ENCODE results near the gene SPOP. TPM values are rescaled to one million over a fixed set of nuclear protein-coding genes. Genes with fewer than 3 reads are reported as not detected.
A peak's percentile ranks its signal among the peaks of the same experiment; 100 is the strongest.

The SPOP gene
- total RNA-seq, 1 experiment from 2014 or later, result 52.3 TPM

GRCh38 chr17:49588726-49589576, 88.9 kb downstream of the SPOP start:
- Mint-ChIP-seq H3K27me3 (ENCODE audit: insufficient read depth, unreplicated experiment) (no peaks in the 10 kb centered on the region), H3K36me3 (ENCODE audit: insufficient read depth, unreplicated experiment) (peaks cover 19% of the 10 kb centered on the region), H3K9me3 (ENCODE audit: unreplicated experiment) (no peaks in the 10 kb centered on the region), H3K4me3 (ENCODE audit: unreplicated experiment) (no peak overlapping the region), H3K27ac (ENCODE audit: low read depth, unreplicated experiment) (peak overlapping the region; percentile 20), H3K4me1 (ENCODE audit: insufficient read depth, unreplicated experiment) (peaks cover 7% of the 10 kb centered on the region)
- POLR2A ChIA-PET, result no interaction called here
- BruUV-seq (replicated peaks), result no TSS peak
- CTCF ChIA-PET, result interaction anchor here (1.0 kb wide), 1 partner anchor 10 kb away, joined by 3 read pairs; no protein-coding TSS in a partner anchor
- no peak for TF ChIP-seq CTCF (IDR thresholded peaks at IDR 0.05; ENCODE audit: unreplicated experiment)
- intact Hi-C loops (cut with micrococcal nuclease), result no loop called here
- DNase-seq (ENCODE audit: unreplicated experiment), result peak; percentile 53

DNA sequence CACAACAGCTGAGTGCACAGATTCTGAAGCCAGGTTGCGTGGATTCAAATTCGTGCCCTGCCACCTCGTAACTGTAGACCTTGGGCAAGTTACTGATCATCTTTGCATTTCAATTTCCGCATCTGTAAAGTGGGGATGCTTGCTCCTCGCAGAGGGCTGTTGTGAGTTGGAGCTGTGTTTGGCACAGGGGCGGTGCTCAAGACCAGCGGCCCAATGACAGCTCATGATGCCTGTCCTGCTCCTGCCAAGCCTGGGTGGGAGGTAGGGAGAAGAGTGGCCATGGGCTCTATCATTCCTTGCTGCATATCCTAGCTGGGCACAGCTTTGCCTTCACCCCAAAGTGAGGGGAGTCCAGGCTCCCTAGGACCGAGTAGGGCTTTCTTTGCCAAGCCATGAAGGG, 89.6 kb downstream of the SPOP start:
- intact Hi-C loops (cut with micrococcal nuclease), result no loop called here
- H3K27me3 Mint-ChIP-seq (ENCODE audit: insufficient read depth, unreplicated experiment), result no peaks in the 10 kb centered on the region
- H3K9me3 Mint-ChIP-seq (ENCODE audit: unreplicated experiment), result no peaks in the 10 kb centered on the region
- TF ChIP-seq CTCF (IDR thresholded peaks at IDR 0.05; ENCODE audit: unreplicated experiment), result no peak
- POLR2A ChIA-PET, result no interaction called here
- CTCF ChIA-PET, result no interaction called here
- peaks cover 19% of the 10 kb centered on the region for H3K36me3 Mint-ChIP-seq (ENCODE audit: insufficient read depth, unreplicated experiment)
- H3K4me3 Mint-ChIP-seq (ENCODE audit: unreplicated experiment), result no peak overlapping the region
- H3K27ac Mint-ChIP-seq (ENCODE audit: low read depth, unreplicated experiment), result no peak overlapping the region
- H3K4me1 Mint-ChIP-seq (ENCODE audit: insufficient read depth, unreplicated experiment), result peaks cover 7% of the 10 kb centered on the region
- no peak for DNase-seq (ENCODE audit: unreplicated experiment)
- BruUV-seq (replicated peaks), result no TSS peak

DNA sequence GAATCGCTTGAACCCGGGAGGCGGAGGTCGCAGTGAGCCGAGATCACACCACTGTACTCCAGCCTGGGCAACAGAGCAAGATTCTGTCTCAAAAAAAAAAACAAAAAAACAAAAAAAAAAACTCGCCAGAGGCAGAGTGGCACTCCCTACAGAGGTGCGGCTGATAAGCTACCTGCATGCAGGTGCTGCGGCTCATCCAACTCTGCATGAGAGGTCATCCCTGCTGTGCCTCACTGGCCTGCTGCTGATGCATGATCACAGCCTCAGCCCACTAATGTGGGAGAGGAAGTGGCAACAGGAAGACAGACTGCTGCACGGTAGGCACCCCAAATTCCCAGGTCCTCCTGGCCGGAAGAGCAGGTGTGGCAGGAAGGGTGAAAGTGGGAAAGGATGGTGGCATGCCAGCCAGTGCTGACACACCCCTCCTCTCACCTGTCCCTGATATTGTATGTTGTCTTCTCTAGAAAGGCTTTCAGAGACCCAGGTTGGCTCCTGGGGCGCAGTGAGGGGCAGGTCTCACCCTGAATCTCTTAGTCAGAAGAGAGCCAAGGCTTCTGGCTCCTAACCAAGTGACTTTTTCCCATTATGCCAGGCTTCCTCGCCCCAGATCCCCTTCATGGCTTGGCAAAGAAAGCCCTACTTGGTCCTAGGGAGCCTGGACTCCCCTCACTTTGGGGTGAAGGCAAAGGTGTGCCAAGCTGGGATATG, 90.4 kb downstream of the SPOP start:
- Mint-ChIP-seq H3K4me1 (ENCODE audit: insufficient read depth, unreplicated experiment) (peaks cover 12% of the 10 kb centered on the region), H3K4me3 (ENCODE audit: unreplicated experiment) (no peak overlapping the region), H3K36me3 (ENCODE audit: insufficient read depth, unreplicated experiment) (peaks cover 19% of the 10 kb centered on the region), H3K27me3 (ENCODE audit: insufficient read depth, unreplicated experiment) (no peaks in the 10 kb centered on the region), H3K27ac (ENCODE audit: low read depth, unreplicated experiment) (no peak overlapping the region), H3K9me3 (ENCODE audit: unreplicated experiment) (no peaks in the 10 kb centered on the region)
- no peak for TF ChIP-seq CTCF (IDR thresholded peaks at IDR 0.05; ENCODE audit: unreplicated experiment)
- ChIA-PET POLR2A (no interaction called here), CTCF (interaction anchor here (0.6 to 0.7 kb wide), 2 partner anchors 11 to 32 kb away, joined by 3 read pairs; no protein-coding TSS in a partner anchor)
- intact Hi-C loops (cut with micrococcal nuclease), result no loop called here
- BruUV-seq (replicated peaks), result no TSS peak
- DNase-seq (ENCODE audit: unreplicated experiment), result no peak

DNA sequence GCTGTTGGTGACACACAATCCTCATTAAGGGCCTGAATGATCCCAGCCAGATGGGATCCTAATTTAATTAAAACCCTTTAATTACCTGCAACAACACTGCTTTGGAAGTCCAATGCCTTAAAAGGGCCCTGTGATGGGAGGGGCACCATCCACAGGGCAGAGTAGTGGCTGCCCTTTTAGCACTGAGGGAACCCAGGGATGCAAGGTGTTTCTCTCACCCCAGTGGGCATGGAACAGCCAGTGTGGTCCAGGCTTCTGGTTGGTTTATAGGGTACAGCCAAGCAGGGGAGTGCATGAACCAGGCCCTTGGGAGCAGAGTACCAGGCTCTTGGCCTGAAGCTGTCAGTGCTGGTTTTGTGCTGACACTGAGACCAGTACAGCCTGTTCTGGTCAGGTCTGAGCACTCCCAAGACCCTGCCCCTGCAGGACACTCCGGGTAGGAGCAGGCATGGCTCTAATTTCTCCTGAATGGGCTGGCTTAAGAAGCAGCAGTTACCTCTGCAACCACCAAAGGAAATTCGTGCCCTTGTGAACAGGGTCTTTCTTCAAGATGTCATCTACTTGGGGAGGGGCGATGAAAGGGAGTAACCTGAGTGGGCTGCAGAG, 92.4 kb downstream of the SPOP start:
- no peak for TF ChIP-seq CTCF (IDR thresholded peaks at IDR 0.05; ENCODE audit: unreplicated experiment)
- Mint-ChIP-seq H3K4me3 (ENCODE audit: unreplicated experiment) (no peak overlapping the region), H3K9me3 (ENCODE audit: unreplicated experiment) (no peaks in the 10 kb centered on the region), H3K27me3 (ENCODE audit: insufficient read depth, unreplicated experiment) (no peaks in the 10 kb centered on the region), H3K4me1 (ENCODE audit: insufficient read depth, unreplicated experiment) (peaks cover 12% of the 10 kb centered on the region), H3K27ac (ENCODE audit: low read depth, unreplicated experiment) (no peak overlapping the region), H3K36me3 (ENCODE audit: insufficient read depth, unreplicated experiment) (peaks cover 10% of the 10 kb centered on the region)
- POLR2A ChIA-PET, result no interaction called here
- no peak for DNase-seq (ENCODE audit: unreplicated experiment)
- CTCF ChIA-PET, result interaction anchor here (0.7 to 1.2 kb wide), 3 partner anchors 11 to 110 kb away, joined by 3 to 4 read pairs (median 3); no protein-coding TSS in a partner anchor
- no TSS peak for BruUV-seq (replicated peaks)
- intact Hi-C loops (cut with micrococcal nuclease), result no loop called here
